ENCODE results near the gene ARSG. TPM values are rescaled to one million over a fixed set of nuclear protein-coding genes. Genes with fewer than 3 reads are reported as not detected.

The ARSG gene
- polyA plus RNA-seq, 3 donors: 15.5 to 19.3 (median 19.2) TPM

- Histone ChIP-seq H3K9ac (ENCODE audit: insufficient read depth, low read length, poor library complexity, severe bottlenecking) (no peak overlapping the region), H3K36me3 (replicated peaks in 1 of 2; ENCODE audit: control insufficient read depth in 1 of 2, insufficient read depth in 2 of 2, low read length in 2 of 2) (no peaks in the 10 kb centered on the region), H3K4me2 (replicated peaks; ENCODE audit: extremely low read depth, low read length, poor library complexity, severe bottlenecking) (no peak overlapping the region), H3K27me3 (ENCODE audit: control insufficient read depth in 2 of 2, insufficient read depth in 2 of 2, low read length in 2 of 2) (peaks cover 0 to 5% of the 10 kb centered on the region in 2 donors), H3K4me3 (replicated peaks in 1 of 3; ENCODE audit: low read depth in 2 of 3, low read length in 3 of 3) (no peak overlapping the region), H2AFZ (ENCODE audit: insufficient read depth, low read depth, low read length, poor library complexity, severe bottlenecking) (no peak overlapping the region), H3K9me3 (replicated peaks in 1 of 2; ENCODE audit: control insufficient read depth in 1 of 2, insufficient read depth in 1 of 2, low read length in 2 of 2) (no peaks in the 10 kb centered on the region), H3K79me2 (ENCODE audit: insufficient read depth, low read length) (peaks cover 4% of the 10 kb centered on the region), H3K4me1 (ENCODE audit: control insufficient read depth in 1 of 2, insufficient read depth in 2 of 2, low read length in 2 of 2) (peaks cover 37% of the 10 kb centered on the region in 2 donors), H4K20me1 (ENCODE audit: insufficient read depth, low read length) (no peaks in the 10 kb centered on the region), H3K27ac (ENCODE audit: low read depth in 1 of 2, low read length in 2 of 2) (no peak overlapping the region)
- 33% methylated on average over 1 of the region's 2 CpGs for WGBS (ENCODE audit: insufficient coverage)
- Mint-ChIP-seq H3K27me3 (ENCODE audit: low read depth in 3 of 3) (peaks cover 0 to 8% (median 3%) of the 10 kb centered on the region in 3 donors), H3K27ac (peak overlapping the region in 1 of 7 donors; percentile 15), H3K9me3 (peaks cover 0 to 5% (median 0%) of the 10 kb centered on the region in 7 donors), H3K36me3 (peaks cover 0 to 1% of the 10 kb centered on the region in 2 donors), H3K4me1 (peaks cover 46% of the 10 kb centered on the region), H3K4me3 (no peak overlapping the region)
- peak in 1 of 3 donors; percentile 16 for DNase-seq
- no peak for TF ChIP-seq CTCF (IDR thresholded peaks at IDR 0.05)
- intact Hi-C loops (cut with micrococcal nuclease): loop anchor here (5.0 to 10.0 kb wide), 3 partner anchors 52 to 495 kb away; partner anchors contain the start of gene PRKAR1A (in 1 of the 2)
Observed at GRCh38 chr17:68460146-68460545, 168.9 kb downstream of the ARSG start.

- Histone ChIP-seq H3K27me3 (ENCODE audit: control insufficient read depth in 2 of 2, insufficient read depth in 2 of 2, low read length in 2 of 2) (peaks cover 0 to 5% of the 10 kb centered on the region in 2 donors), H3K9ac (ENCODE audit: insufficient read depth, low read length, poor library complexity, severe bottlenecking) (no peak overlapping the region), H4K20me1 (ENCODE audit: insufficient read depth, low read length) (no peaks in the 10 kb centered on the region), H3K4me3 (replicated peaks in 1 of 3; ENCODE audit: low read depth in 2 of 3, low read length in 3 of 3) (no peak overlapping the region), H3K79me2 (ENCODE audit: insufficient read depth, low read length) (peaks cover 4% of the 10 kb centered on the region), H3K9me3 (replicated peaks in 1 of 2; ENCODE audit: control insufficient read depth in 1 of 2, insufficient read depth in 1 of 2, low read length in 2 of 2) (no peaks in the 10 kb centered on the region), H3K36me3 (replicated peaks in 1 of 2; ENCODE audit: control insufficient read depth in 1 of 2, insufficient read depth in 2 of 2, low read length in 2 of 2) (no peaks in the 10 kb centered on the region), H3K4me2 (replicated peaks; ENCODE audit: extremely low read depth, low read length, poor library complexity, severe bottlenecking) (no peak overlapping the region), H3K27ac (ENCODE audit: low read depth in 1 of 2, low read length in 2 of 2) (no peak overlapping the region), H3K4me1 (ENCODE audit: control insufficient read depth in 1 of 2, insufficient read depth in 2 of 2, low read length in 2 of 2) (peaks cover 31 to 33% of the 10 kb centered on the region in 2 donors), H2AFZ (ENCODE audit: insufficient read depth, low read depth, low read length, poor library complexity, severe bottlenecking) (no peak overlapping the region)
- DNase-seq: no peak
- peaks cover 0 to under 1% of the 10 kb centered on the region in 2 donors for H3K36me3 Mint-ChIP-seq
- no peak for TF ChIP-seq CTCF (IDR thresholded peaks at IDR 0.05)
- H3K27me3 Mint-ChIP-seq (ENCODE audit: low read depth in 3 of 3): peaks cover 0 to 8% (median 3%) of the 10 kb centered on the region in 3 donors
- no peak overlapping the region for H3K4me3 Mint-ChIP-seq
- H3K27ac Mint-ChIP-seq: no peak overlapping the region
- intact Hi-C loops (cut with micrococcal nuclease): loop anchor here (5.0 to 10.0 kb wide), 3 partner anchors 52 to 496 kb away; partner anchors contain the start of gene PRKAR1A (in 1 of the 2)
- peaks cover 41% of the 10 kb centered on the region for H3K4me1 Mint-ChIP-seq
- H3K9me3 Mint-ChIP-seq: peaks cover 0 to 5% (median 0%) of the 10 kb centered on the region in 7 donors
Observed at GRCh38 chr17:68460715-68461114, 169.4 kb downstream of the ARSG start.
